ENCODE results near the gene MSI2.

Gene MSI2

DNA sequence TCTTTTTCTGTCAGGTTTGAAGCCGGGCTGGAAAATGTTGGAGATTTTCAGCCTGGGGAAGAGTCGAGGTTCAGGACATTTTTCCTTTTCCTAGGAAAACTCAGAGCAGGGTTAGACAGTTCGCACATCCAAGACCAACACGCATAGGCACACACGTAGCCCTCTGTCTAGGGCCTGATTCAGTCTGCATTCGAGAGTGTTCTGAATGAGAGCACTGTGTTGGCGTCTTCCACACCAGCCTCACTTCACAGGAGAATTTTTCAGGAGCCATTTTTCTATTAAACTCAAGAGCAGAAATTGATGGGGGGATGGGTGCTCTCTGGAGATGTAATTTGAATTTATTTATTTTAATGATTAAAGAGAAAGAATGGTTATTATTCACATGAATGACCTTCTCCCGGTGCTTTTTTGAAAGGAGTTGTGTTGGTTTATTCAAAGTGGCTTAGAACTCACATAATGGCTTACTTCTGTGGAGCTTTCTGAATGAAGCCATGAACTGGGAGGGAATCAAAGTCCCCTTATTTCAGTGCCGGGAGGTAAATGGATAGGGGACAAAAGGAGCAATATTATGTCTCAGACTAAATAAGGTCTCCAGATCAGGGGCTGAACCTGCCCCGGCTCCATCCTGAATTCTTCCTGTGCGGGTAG is 294.5 kb downstream of the MSI2 start:
- DNase-seq (ENCODE audit: low read depth in 2 of 2, low spot score in 1 of 2), result no peak

DNA sequence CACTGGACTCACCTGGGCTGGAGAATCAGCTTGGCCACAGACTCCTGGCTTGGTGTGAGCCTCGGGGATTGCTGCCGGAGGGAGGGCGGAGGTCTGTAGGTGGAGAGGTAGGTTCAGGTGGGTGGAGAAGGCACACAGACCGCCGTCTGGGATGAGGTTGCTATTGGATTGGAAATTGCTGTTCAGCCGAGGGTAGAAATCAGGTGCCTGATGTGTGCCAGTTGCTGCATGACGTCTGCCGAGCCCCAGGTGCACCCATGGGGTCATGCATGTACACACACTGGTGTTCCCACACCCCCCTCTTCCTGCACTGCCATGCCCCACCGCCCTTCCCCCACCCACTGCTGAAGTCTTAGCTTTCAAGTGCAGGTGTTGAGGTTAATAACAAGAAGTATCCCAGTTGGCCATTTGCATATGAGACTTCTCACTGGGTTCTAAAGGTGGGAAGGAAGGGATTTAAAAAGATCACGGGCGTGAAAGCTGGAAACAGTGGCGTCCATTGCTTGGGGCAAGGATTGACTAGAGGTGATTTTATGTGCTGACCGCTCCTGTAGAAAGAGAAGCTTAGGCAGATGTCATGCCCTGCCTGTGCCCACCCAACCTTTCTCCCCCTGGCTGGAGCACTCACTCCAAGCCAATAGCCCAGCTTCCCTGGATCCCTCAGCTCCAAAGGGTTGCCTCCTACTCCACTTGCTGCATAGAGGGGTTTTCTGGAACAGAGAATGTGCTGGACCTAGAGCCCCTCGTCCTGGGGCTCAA is 295.2 kb downstream of the MSI2 start:
- DNase-seq (ENCODE audit: low read depth in 2 of 2, low spot score in 1 of 2), result no peak

DNA sequence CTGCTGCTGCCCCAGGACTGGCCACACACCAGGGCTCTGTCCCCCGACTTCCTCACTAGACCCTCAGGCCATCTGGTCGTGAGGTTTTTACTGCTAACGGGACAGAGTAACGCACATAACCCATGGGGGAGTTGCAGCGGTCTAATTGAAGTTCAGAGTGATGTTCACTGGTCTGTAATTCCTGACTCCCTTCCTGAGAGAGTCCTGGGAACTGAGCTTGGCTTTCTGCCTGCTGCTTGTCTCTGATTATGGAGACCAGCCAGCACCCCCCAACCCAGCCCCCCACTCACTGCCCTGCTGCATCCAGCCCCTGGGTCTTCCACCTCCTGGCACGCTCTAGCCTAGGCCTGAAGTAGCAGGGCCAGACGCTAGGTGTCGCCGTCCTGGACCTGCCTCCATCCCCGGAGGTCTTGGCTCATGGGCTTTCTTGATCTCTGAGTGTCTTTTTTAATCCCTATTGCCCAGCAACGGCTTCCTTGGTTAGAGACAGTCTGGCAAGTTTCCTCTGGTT is 295.8 kb downstream of the MSI2 start:
- no peak for DNase-seq (ENCODE audit: low read depth in 2 of 2, low spot score in 1 of 2)

DNA sequence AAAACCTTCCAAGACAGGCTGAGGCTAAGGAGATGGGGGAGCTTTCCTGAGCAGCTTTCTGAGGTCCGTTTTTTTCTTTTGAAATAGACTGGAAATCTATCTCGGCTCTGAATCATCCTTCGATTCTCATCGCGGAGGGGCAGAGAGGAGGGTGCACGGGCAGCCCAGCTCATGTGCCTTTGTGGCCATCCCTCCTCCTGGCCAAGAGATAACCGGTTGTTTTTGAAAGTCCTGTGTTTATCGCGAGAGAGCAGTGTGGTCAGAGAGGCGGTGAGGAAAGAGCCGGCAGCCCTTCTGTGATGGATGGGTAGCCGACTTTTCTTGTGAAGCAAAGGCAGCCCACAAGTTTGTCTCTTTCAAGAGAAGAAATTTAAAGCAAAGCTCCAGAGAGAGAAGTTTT is 297.2 kb downstream of the MSI2 start:
- no peak for DNase-seq (ENCODE audit: low read depth in 2 of 2, low spot score in 1 of 2)

DNA sequence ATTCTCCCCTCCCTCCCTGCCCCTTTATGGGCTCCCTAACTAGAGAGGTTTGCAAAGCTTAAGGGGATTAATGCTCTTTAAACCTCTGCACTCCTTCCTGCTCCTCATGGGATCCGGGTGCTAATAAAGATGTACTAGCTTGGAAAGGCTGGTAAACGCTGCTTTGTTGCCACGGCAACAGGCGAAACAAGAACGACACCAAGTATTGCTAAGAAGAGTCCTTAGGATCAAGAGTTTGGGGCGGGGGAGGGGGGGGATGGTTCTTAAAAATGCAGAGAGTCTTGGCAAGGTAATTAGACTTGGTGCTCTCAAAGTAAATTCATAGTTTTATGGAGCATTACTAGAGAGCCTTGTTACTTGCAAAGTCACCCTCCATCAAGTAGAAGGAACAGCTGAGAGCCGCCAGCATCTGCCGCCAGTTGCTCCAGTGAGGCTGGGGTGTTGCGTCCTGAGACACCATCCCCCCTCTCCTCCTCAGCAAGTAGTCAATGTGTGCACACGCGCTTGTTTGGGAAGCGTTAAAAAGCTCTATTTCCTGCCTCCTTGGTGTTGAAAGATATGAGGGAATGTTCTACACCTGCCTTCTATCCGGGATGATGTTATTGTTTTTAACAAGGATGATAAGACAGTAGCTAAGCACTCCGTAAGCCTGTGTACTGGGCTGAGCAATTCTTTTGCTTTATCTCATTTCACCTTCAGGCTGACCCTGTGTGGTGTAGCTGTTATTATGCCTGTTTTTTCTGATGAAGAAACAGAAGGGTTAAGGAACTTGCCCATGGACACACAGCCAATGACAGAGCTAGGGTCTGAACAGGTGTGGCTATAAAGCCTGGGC is 297.9 kb downstream of the MSI2 start:
- no peak for DNase-seq (ENCODE audit: low read depth in 2 of 2, low spot score in 1 of 2)

DNA sequence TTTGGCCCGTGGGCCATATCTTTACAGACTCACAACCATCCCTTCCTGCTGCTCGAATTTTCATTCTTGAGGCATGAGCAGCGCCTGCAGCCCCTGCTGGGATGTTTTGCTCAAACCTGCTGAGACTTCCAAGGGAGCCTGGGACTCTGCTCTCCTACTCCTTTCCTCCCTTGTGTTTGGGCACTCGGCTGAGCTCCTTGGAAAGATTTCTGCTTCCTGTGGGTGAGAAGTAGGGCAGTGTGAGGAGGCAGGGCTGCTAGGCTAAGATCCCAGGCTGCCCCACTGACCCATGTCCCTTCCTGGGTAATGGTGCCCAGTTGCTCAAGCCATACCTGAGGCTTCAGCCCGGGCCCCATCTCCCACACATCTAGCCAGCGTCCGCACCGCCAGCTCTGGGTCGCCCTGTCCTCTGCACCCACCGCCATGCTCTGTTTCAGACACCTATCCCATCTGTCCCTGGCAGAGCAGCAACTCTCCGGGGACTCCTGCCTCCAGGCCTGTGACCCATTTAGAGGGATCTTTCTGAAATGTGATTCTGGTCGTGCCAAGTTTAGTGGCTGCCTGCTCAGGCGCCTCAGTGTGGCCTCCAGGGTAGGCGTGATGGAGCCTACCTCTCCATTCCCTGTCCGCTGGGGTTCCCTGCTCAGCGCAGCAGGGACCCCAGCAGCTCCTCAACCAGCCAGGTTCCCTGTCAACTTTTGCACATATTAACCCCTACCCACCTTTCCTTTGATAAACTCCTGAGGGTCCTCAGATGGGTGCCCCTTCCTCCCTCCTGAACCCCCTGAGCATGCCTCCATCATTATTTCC is 298.7 kb downstream of the MSI2 start:
- no peak for DNase-seq (ENCODE audit: low read depth in 2 of 2, low spot score in 1 of 2)

DNA sequence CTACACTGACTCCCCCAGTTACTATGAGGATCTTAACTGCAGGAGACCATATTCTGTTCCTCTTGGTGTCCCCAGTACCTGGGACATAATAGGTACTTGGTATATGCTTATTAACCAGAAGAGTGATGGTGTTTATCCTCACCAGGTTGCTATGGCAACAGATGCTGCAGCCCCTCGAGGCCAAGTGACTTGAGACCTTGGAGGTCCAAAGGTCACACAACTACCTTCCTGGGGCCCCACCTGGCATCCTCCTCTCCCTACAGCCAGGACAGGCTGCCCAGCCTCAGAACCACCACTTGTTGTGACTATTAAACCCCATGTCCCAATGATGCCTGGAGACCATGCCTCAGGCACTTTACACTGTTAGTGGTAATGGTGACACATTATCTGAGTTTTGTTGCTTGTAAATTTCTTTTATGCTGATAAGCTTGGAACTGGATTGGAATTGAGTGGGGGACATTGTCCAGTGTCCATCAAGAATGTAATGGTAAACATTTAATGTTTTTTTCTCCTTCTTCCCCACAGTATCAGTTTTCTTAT is 299.4 kb downstream of the MSI2 start:
- DNase-seq (ENCODE audit: low read depth in 2 of 2, low spot score in 1 of 2), result no peak

DNA sequence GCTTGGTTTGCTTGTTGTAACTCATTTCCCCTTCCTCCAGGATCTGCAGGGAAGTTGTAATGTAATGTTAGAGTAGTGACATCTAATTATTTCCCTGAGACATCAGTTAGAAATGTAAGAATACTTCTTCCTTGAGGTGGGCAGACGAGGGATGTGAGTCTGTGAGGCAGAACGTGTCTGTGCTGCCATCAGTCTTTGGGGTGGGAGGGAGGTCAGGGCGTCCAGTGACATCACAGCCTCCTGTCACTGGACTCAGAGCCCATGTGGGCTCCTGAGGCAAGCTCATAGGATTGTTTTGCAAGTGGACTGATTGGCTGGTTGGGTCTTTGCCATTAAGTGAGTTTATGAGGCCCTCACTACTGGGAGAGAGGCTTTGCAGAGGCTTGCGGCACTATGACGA is 300.0 kb downstream of the MSI2 start:
- no peak for DNase-seq (ENCODE audit: low read depth in 2 of 2, low spot score in 1 of 2)

DNA sequence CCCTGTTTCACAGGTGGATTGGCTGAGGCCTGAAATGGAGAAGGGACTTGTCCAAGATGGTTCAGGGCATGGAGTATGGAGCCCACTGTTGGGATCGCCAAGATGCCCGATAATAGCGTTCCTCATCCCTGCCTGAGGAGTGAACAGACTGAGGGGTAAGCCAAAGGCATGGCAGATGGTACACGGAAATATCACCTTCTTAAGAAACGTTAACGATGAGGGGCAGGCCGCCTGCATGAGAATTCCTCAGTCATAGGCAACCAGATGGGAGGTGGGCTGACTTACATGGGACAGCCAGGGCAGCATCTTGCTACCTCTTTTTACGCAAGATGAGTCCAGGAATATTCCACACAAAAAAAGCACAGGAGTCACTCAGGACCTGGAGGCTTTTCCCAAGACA is 300.7 kb downstream of the MSI2 start:
- no peak for DNase-seq (ENCODE audit: low read depth in 2 of 2, low spot score in 1 of 2)

DNA sequence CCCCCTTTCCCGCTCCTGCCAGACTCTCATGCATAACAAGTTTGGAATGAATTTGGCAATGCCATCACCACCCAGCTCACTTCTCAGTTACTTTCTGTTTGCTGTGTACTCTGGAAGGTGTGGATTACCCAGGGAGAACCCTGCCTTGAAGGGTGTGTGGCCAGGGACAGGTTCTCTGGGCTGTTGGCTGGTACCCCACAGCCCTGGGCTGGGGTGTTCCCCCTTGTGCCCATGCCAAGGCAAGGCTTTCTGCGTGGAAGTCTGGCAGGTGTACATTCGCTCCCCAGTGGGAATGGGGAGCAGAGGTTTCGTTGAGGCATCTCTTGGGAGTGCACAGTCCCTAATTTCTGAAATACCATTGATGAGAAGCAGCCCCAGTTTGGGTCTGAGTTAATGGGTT is 301.1 kb downstream of the MSI2 start:
- no peak for DNase-seq (ENCODE audit: low read depth in 2 of 2, low spot score in 1 of 2)

DNA sequence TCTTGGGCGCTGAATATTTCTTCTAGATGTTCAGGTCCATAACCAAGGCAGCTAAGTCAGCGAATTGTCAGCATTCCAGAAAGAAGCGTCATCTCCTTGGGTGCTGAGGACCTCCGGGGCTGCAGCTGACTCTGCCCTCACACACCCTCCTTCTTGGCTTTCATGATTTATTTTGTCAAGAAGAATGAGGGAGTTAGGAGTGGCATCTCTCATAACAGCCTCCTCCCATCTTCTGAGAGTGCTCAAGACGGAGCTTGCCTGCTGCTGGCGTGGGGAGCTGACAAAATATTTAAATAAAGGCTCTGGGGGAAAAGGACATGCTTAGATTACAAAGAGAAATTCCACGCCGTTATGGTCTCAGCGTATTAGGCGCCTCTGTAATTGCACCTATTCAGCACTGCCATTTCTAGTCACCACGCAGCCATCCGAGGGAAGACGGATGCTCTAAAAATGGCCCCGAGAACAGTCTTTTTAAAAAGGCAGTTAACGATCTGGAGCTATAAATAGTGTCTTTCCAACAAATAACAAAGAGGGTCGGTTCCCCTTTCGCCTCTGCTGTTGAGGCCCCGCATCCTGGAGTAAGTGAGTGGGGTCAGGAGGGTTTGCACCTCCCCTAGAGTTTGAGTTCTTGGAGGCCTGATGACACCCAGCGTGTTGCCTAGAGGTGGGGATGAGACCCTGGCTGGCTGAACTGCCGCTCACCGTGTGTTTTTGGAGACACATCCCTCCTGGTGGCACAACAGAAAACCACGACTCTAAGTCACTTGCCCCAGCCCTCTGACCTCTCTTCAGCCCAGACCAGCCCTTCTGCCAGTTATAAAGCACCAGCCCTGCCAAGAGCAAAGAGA is 301.7 kb downstream of the MSI2 start:
- no peak for DNase-seq (ENCODE audit: low read depth in 2 of 2, low spot score in 1 of 2)

DNA sequence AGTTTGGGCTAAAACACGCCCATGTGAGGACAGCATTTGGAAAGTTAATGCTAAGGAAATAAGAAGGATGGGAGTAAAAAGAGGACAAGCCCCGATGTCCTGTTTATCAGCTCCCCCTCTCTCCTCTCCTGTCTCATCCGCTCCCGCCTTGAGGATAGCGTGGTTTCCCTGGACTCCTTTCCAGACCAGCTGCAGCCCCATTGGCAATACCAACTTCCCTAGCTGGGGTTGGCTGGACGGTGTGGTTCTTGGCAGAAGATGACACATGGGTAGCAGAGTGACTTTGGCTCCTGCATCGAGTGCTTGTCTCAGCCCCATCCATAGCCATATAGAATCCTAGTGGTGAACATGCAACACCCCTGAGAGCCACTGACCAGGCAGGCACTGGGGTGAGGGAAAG is 302.9 kb downstream of the MSI2 start:
- no peak for DNase-seq (ENCODE audit: low read depth in 2 of 2, low spot score in 1 of 2)

DNA sequence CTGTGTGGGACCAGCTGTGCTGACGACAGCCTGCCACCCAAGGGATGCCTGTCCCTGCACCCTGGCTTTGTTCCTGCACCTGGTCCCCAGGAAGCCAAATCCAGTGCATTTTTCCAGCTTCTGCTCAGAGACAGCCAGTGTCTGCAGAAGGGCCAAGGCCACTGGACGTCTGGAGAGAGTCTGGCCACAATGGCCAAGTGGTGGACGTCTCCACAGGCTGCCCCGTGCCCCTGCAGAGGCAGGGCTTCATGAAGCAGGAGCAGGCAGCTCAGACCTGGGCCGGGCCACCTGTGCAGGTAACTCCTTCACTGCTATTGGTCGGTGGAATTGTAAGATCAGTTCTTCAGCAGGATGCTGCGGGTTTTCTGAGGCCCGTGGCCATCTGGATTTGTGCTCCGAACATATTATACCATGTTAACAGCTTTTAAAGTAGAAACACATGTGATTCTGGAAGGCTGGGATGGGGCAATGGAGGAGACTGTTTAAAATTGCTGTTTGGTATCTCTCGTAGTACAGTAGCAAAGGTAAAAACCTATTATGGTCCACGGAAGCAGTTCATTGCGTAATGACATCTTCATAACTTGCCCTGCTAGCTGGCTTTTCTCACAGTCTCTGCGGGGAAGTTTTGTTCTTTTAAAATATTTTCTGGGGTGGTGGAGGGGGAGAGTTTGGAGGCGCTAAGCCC is 303.5 kb downstream of the MSI2 start:
- no peak for DNase-seq (ENCODE audit: low read depth in 2 of 2, low spot score in 1 of 2)

DNA sequence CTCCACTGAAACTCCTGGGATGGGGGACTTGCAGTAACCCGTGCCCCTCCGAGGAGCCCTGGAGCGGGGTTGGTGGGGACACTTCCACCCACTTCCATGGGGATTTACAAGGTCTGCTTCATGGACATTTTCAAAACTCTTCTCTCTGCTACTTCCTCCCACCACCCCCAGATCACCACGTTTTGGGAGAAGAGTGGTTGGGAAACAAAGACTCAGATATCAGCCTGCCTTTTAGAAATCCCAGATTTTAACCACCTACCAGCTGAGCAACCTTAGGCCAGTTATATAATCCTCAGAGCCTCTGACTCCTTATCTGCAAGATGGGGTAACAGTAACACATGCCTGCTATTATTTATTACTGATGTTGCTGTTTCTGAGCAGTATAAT is 304.0 kb downstream of the MSI2 start:
- DNase-seq (ENCODE audit: low read depth in 2 of 2, low spot score in 1 of 2), result no peak

DNA sequence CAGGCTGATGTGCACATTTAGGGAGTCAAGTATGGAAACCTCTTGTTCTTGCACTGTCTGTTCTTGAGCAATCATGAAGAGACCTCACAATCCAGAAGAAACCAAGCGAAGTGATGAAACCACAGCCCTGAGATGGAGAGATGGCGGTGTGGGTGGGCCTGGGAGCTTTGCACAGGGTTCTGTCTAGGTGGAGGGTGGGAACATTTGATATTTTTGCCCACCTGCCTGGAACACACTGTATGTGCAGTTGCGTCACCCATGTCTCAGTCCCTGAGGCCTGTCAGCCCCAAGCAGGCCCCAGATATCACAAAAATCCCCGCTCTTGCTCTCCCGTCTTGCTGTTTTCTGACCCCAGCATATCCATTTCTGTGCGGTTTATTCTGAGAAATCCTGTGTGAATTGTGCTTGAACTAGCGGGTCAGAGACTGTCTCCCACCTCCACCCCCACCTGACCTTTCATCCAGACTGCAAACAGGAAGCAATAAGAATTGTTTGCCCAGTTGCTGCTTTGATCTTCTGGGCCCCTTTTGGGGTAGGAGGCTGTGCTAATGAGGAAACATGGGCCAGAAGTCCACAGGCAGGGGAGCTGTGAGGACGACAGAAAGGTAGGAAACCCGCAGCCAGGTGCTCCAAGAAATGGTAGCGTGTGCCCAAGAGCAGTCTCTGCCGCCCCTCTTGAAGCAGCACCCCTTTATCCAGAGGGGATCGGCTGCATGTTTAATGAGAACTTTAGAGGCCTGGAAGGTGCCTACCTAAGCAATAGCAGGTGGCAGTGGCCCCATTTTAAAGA is 304.9 kb downstream of the MSI2 start:
- no peak for DNase-seq (ENCODE audit: low read depth in 2 of 2, low spot score in 1 of 2)

DNA sequence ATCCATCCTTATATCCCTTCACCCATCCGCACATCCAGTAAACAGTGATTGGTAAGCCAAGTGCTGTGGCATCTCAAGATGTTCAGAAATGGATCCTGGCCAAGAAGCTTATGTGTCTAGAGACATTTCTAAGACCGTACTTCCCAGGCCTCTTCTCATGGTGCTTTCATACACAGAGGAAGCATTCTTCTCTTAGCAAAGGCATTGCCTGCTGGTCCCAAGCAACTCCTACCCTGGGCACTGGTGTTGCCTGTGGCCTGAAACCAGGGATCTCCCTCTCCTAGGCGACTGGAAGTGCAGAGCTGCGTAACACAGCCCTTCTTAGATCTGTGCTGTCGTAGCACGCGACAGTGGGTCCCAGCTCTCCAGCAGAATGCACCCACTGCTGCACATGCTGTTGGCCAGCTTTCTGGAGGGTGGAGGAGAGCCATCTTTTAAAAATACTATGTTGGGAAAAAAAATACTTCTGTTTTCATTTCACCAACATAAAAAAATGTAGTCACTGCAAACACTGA is 305.9 kb downstream of the MSI2 start:
- no peak for DNase-seq (ENCODE audit: low read depth in 2 of 2, low spot score in 1 of 2)

DNA sequence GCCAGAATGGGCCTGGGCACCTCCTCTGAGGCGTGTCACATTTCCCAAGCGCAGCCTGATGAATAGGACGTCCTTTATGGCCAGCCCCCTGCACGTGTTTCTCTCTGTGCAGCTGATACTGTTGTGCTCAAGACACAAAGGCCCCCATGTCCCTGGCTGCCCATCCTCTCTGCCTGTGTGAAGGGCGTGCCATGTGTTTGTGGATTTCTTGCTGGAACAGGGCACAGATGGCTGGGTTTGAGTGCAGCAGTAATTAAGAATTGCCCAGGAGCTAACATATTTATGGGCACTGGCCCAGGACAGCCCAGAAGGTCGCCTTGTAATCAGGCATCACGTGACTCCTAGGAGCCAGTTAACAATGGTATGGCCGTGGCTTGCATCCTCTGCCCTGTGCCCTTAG is 307.6 kb downstream of the MSI2 start:
- DNase-seq (ENCODE audit: low read depth in 2 of 2, low spot score in 1 of 2), result no peak

DNA sequence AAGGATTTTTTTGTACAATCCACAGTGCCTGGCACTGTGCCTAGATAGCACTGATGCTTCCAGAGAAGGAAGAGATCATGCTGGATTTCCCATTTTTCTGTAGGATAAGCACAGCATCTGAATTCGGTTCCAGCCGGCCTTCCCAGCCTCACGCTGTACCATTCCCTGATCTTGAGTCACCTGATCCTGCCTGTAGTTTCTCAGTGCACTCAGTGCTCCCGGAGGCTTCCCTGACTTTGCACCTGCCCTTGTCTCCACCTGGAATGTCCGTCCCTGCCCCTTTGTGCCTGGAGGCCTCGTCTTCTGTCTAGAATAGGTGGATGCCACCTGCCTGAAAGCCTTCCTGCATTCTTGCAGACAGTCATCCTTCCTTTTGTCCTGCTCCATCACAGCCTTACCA is 308.9 kb downstream of the MSI2 start:
- DNase-seq (ENCODE audit: low read depth in 2 of 2, low spot score in 1 of 2), result no peak
